SK-N-SH (cell line): ENCODE measurements around the gene AP1M2.

Source experiments
- CHD2 ChIP-seq: fragments of 150-350 bp; IDR thresholded peaks from 2 replicates; pipeline ENCODE4 v1.6.1; 2018; ENCODE audit warnings: low read length; ENCODE audit not compliant: partially characterized antibody
- CTCF ChIP-seq: fragments of 200-600 bp; sonication (generic); IDR thresholded peaks from 2 replicates; pipeline ENCODE4 v1.6.1; 2017; ENCODE audit warnings: antibody characterized with exemption, mild to moderate bottlenecking, moderate library complexity
- EZH2phosphoT487 ChIP-seq: fragments of 200-600 bp; sonication (generic); IDR thresholded peaks from 2 replicates; pipeline ENCODE4 v1.6.1; 2017; ENCODE audit warnings: low read depth, mixed run types, mild to moderate bottlenecking, antibody characterized with exemption, moderate library complexity, borderline replicate concordance
- GATA2 ChIP-seq: sonication (generic); formaldehyde crosslinking; IDR thresholded peaks from 2 replicates; pipeline ENCODE4 v1.5.0; 2020; ENCODE audit warnings: mild to moderate bottlenecking, missing genetic modification reagents
- PBX3 ChIP-seq: IDR thresholded peaks from 2 replicates; pipeline ENCODE4; 2012
- POLR2AphosphoS5 ChIP-seq: IDR thresholded peaks from 2 replicates; pipeline ENCODE4 v1.6.1; 2012; ENCODE audit warnings: low read depth, low read length
- RAD21 ChIP-seq: IDR thresholded peaks from 2 replicates; pipeline ENCODE4 v1.6.1; 2012; ENCODE audit warnings: mild to moderate bottlenecking, low read length
- REST ChIP-seq: IDR thresholded peaks from 2 replicates; pipeline ENCODE4 v1.6.1; 2012; ENCODE audit warnings: mild to moderate bottlenecking, low read depth, low read length, moderate library complexity
- RFX5 ChIP-seq: IDR thresholded peaks from 2 replicates; pipeline ENCODE4 v1.6.1; 2012; ENCODE audit warnings: mild to moderate bottlenecking, improper control_type of control experiment, low read length
- TAF1 ChIP-seq: IDR thresholded peaks from 2 replicates; pipeline ENCODE4 v1.6.1; 2012; ENCODE audit warnings: low read depth, mild to moderate bottlenecking, low read length, moderate library complexity, borderline replicate concordance
- TCF12 ChIP-seq: IDR thresholded peaks from 2 replicates; pipeline ENCODE4 v1.4.0; 2012
- TF ChIP-seq, protein P1 (sequence below): IDR thresholded peaks from 2 replicates; pipeline ENCODE4 v1.4.0; 2012; ENCODE audit warnings: low read depth, borderline replicate concordance
- TF ChIP-seq, protein P2 (sequence below): IDR thresholded peaks from 2 replicates; pipeline ENCODE4 v1.4.0; 2012; ENCODE audit warnings: low read depth

- TF ChIP-seq REST = no peak
- TF ChIP-seq CTCF = no peak
- no peak for TF ChIP-seq EZH2phosphoT487
- TF ChIP-seq PBX3 = no peak
- TF ChIP-seq, protein P1, sequence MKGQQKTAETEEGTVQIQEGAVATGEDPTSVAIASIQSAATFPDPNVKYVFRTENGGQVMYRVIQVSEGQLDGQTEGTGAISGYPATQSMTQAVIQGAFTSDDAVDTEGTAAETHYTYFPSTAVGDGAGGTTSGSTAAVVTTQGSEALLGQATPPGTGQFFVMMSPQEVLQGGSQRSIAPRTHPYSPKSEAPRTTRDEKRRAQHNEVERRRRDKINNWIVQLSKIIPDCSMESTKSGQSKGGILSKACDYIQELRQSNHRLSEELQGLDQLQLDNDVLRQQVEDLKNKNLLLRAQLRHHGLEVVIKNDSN = no peak
- TF ChIP-seq RAD21 = no peak
- TF ChIP-seq CHD2 = no peak
- TF ChIP-seq TAF1 = no peak
- TF ChIP-seq, protein P2, sequence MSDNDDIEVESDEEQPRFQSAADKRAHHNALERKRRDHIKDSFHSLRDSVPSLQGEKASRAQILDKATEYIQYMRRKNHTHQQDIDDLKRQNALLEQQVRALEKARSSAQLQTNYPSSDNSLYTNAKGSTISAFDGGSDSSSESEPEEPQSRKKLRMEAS = no peak
- TF ChIP-seq POLR2AphosphoS5 = no peak
- no peak for TF ChIP-seq GATA2 (CRISPR knock-in tag)
- no peak for TF ChIP-seq RFX5
- no peak for TF ChIP-seq TCF12
These were observed 34.9 kb upstream of the AP1M2 start for GRCh38 chr19:10621966-10622365.
